K562 (cell line): ENCODE data around the gene CPT1B. TPM values are rescaled to one million over a fixed set of nuclear protein-coding genes. Genes with fewer than 3 reads are reported as not detected.

Experiments used
- C11orf30 ChIP-seq: fragments of 450-650 bp; IDR thresholded peaks from 2 replicates; pipeline ENCODE4 v1.6.1; 2016; ENCODE audit warnings: low read depth, mild to moderate bottlenecking
- CLOCK ChIP-seq: fragments of 250-450 bp; sonication (Bioruptor Pico); IDR thresholded peaks from 2 replicates; pipeline ENCODE4 v1.4.0; 2020; ENCODE audit warnings: mild to moderate bottlenecking, moderate library complexity, borderline replicate concordance
- FIP1L1 ChIP-seq: fragments of 200-400 bp; formaldehyde crosslinking; IDR thresholded peaks from 2 replicates; pipeline ENCODE4 v1.6.1; 2018; ENCODE audit warnings: mild to moderate bottlenecking, low read depth, low read length; ENCODE audit not compliant: poor library complexity, severe bottlenecking
- FOXK2 ChIP-seq, 2 experiments: fragments of 450-650 bp; IDR thresholded peaks in 1 of 2; conservative IDR thresholded peaks in 1 of 2; 2 replicates each; pipeline ENCODE4 v1.6.1; 2016; ENCODE audit warnings: low read depth in 2 of 2, mild to moderate bottlenecking in 1 of 2
- GABPA ChIP-seq: fragments of 200-800 bp; sonication (Bioruptor generic); conservative IDR thresholded peaks from 2 replicates; pipeline ENCODE4 v1.6.1; 2016; ENCODE audit warnings: low read depth, missing genetic modification characterization, missing compliant biosample characterization
- KDM4B ChIP-seq, 2 experiments: fragments of 450-650 bp in 1 of 2; sonication (generic) in 1 of 2; IDR thresholded peaks; 2 replicates each; pipeline ENCODE4 v1.6.1; 2016 to 2017; ENCODE audit warnings: borderline replicate concordance in 2 of 2, antibody characterized with exemption in 1 of 2, low read depth in 1 of 2, mild to moderate bottlenecking in 1 of 2
- MAFG ChIP-seq: fragments of 450-650 bp; conservative IDR thresholded peaks from 2 replicates; pipeline ENCODE4 v1.6.1; 2016; ENCODE audit warnings: missing genetic modification characterization, missing compliant biosample characterization
- MLLT1 ChIP-seq, 2 experiments: fragments of 450-650 bp; IDR thresholded peaks; 2 replicates each; pipeline ENCODE4 v1.6.1; 2016
- NR2C2 ChIP-seq, 2 experiments: fragments of 200-800 bp in 1 of 2; sonication (Bioruptor generic) in 1 of 2; sonication (generic) in 1 of 2; formaldehyde crosslinking in 1 of 2; IDR thresholded peaks; 2 replicates each; pipeline versions ENCODE4 v1.6.1 to v1.8.0; 2016 to 2022; ENCODE audit warnings: mild to moderate bottlenecking in 1 of 2, missing compliant biosample characterization in 1 of 2, missing genetic modification characterization in 1 of 2, missing genetic modification reagents in 1 of 2
- POLR2A ChIP-seq: fragments of 450-650 bp; conservative IDR thresholded peaks from 2 replicates; pipeline ENCODE4 v1.6.1; 2016
- POLR2AphosphoS5 ChIP-seq: IDR thresholded peaks from 2 replicates; pipeline ENCODE4 v1.6.1; 2011; ENCODE audit warnings: mild to moderate bottlenecking, low read depth, low read length, moderate library complexity; ENCODE audit not compliant: control insufficient read depth, insufficient read depth
- POU5F1 ChIP-seq: fragments of 150-350 bp; IDR thresholded peaks from 2 replicates; pipeline ENCODE4 v1.6.1; 2014; ENCODE audit warnings: borderline replicate concordance, low read length, low read depth, mild to moderate bottlenecking; ENCODE audit not compliant: partially characterized antibody
- PRMT5 ChIP-seq: sonication (generic); formaldehyde crosslinking; IDR thresholded peaks from 2 replicates; pipeline ENCODE4 v1.5.0; 2020; ENCODE audit warnings: missing genetic modification reagents
- RBM17 ChIP-seq: fragments of 200-400 bp; formaldehyde crosslinking; IDR thresholded peaks from 2 replicates; pipeline ENCODE4 v1.6.1; 2017; ENCODE audit warnings: low read depth, mild to moderate bottlenecking, low read length, borderline replicate concordance
- ZMIZ1 ChIP-seq, 2 experiments: fragments of 150-350 bp in 1 of 2; IDR thresholded peaks; 2 replicates each; pipeline ENCODE4 v1.6.1; 2012 to 2016; ENCODE audit warnings: low read depth in 2 of 2, low read length in 2 of 2, mild to moderate bottlenecking in 1 of 2, moderate library complexity in 1 of 2
- ZNF146 ChIP-seq: IDR thresholded peaks from one replicate; pipeline ENCODE4 v1.6.1; 2018; ENCODE audit warnings: missing compliant biosample characterization; ENCODE audit not compliant: unreplicated experiment
- polyA plus RNA-seq, 8 experiments: library from polyadenylated mRNA; depleted of rRNA in 4 of 8; stranded (reverse) in 5 of 8; unstranded in 3 of 8; fragments of >200 nt; fragmentation: Nextera tagmentation in 2 of 8; fragmentation: Illumina TruSeq in 1 of 8; extraction: Ambion mirVana in 2 of 8; extraction: Trizol in 1 of 8; gene quantifications; 2 replicates each; pipeline versions ENCODE4 v1.2.1 to v1.2.3, GENCODE V29; 2011 to 2014; ENCODE audit warnings: inconsistent platforms in 1 of 8, missing spikeins in 1 of 8
- total RNA-seq, 7 experiments: library from RNA; depleted of rRNA in 6 of 7; stranded (reverse); fragments of >200 nt in 6 of 7; fragmentation: Illumina TruSeq in 2 of 7; extraction: Trizol in 2 of 7; gene quantifications; 2 replicates each; pipeline versions ENCODE4 v1.2.1 to v1.2.3, GENCODE V29; 2011 to 2021; ENCODE audit warnings: low replicate concordance in 1 of 7

Gene CPT1B
- total and polyA plus RNA-seq, 9 of the 15 experiments (the other 6 are each of a cell fraction or from before 2014, with no cell fraction given), result 0.35 to 6.1 (median 2.6) TPM

GRCh38 chr22:50582493-50583293 is 4.5 kb upstream of the CPT1B start, which contains the start of gene CHKB (continued):
- TF ChIP-seq ZMIZ1 (IDR thresholded peaks at IDR 0.05; ENCODE audit: low read depth in 2 of 2, low read length in 2 of 2), result no peak
- TF ChIP-seq PRMT5 (CRISPR knock-in tag), result no peak
- no peak for TF ChIP-seq MLLT1 (IDR thresholded peaks at IDR 0.05)
- no peak for TF ChIP-seq POU5F1
- TF ChIP-seq POLR2A, result peak; percentile 80
- peak; percentile 79 for TF ChIP-seq GABPA
- TF ChIP-seq C11orf30, result peak; percentile 58
- no peak for TF ChIP-seq POLR2AphosphoS5
- no peak for TF ChIP-seq FOXK2 (conservative IDR thresholded peaks at IDR 0.05 in 1 of 2, IDR thresholded peaks at IDR 0.05 in 1 of 2; ENCODE audit: low read depth in 2 of 2)
- TF ChIP-seq CLOCK (CRISPR knock-in tag), result no peak
- no peak for TF ChIP-seq FIP1L1
- TF ChIP-seq NR2C2 (CRISPR knock-in tag; IDR thresholded peaks at IDR 0.05), result peak; percentile 94
- TF ChIP-seq NR2C2 (tag; IDR thresholded peaks at IDR 0.05), result peak; percentile 99
- TF ChIP-seq KDM4B (IDR thresholded peaks at IDR 0.05; ENCODE audit: borderline replicate concordance in 2 of 2, low read depth in 1 of 2), result no peak
- no peak for TF ChIP-seq ZNF146 (CRISPR knock-in tag)
- TF ChIP-seq RBM17, result no peak
- no peak for TF ChIP-seq MAFG (tag)
